ENCODE measurements around the gene IGSF3. TPM values are rescaled to one million over a fixed set of nuclear protein-coding genes. Genes with fewer than 3 reads are reported as not detected.

IGSF3 gene
- total and polyA plus RNA-seq, 10 of the 15 experiments (the other 5 are each of a cell fraction or from before 2014, with no cell fraction given), result 1.4 to 18.0 (median 9.6) TPM

GRCh38 chr1:116580446-116581322 is 86.8 kb downstream of the IGSF3 start (continued):
- no peak for TF ChIP-seq NKRF (conservative IDR thresholded peaks at IDR 0.05)
- TF ChIP-seq IRF3 (IDR thresholded peaks at IDR 0.05), result no peak
- no peak for TF ChIP-seq RFX5 (IDR thresholded peaks at IDR 0.05; ENCODE audit: low read depth, low read length)

- Histone ChIP-seq H3K9ac (ENCODE audit: control insufficient read depth, insufficient read depth, low read length) (no peak overlapping the region), H3K79me2 (ENCODE audit: control insufficient read depth, insufficient read depth, low read length) (no peaks in the 10 kb centered on the region), H2AFZ (ENCODE audit: control insufficient read depth, low read depth, low read length) (no peak overlapping the region), H3K27ac (ENCODE audit: control insufficient read depth, insufficient read depth) (no peak overlapping the region), H4K20me1 (ENCODE audit: control insufficient read depth, insufficient read depth) (no peaks in the 10 kb centered on the region), H3K27me3 (replicated peaks in 1 of 2; ENCODE audit: control insufficient read depth in 2 of 2, insufficient read depth in 2 of 2, low read length in 1 of 2) (no peaks in the 10 kb centered on the region), H3K9me3 (replicated peaks; ENCODE audit: control insufficient read depth, insufficient read depth, low read length) (no peaks in the 10 kb centered on the region), H3K4me1 (ENCODE audit: control insufficient read depth, insufficient read depth, low read length) (peaks cover 13% of the 10 kb centered on the region), H3K36me3 (ENCODE audit: control insufficient read depth in 2 of 2, insufficient read depth in 2 of 2, low read length in 1 of 2) (no peaks in the 10 kb centered on the region), H3K4me3 (no peak overlapping the region), H3K4me2 (ENCODE audit: control insufficient read depth, insufficient read depth) (no peak overlapping the region)
- FAIRE-seq, result no peak
- WGBS (ENCODE audit: insufficient coverage, insufficient replicate concordance, low lambda C conversion rate, missing lambda C conversion rate), result 71% methylated on average over 19 of the region's 21 CpGs
- intact Hi-C loops (cut with micrococcal nuclease; ENCODE audit: unreplicated experiment), result loop anchor here (10.0 kb wide), 1 partner anchor 355 kb away; no protein-coding TSS in a partner anchor
- CTCF ChIA-PET, result interaction anchor here (1.0 to 4.8 kb wide), 4 partner anchors 17 to 138 kb away, joined by 3 to 34 read pairs (median 16); no protein-coding TSS in a partner anchor
- DNase-seq (ENCODE audit: low read depth, low spot score), result no peak
- no TSS peak for BruUV-seq (replicated peaks)
- POLR2A ChIA-PET, result no interaction called here
- in situ Hi-C loops (cut with MboI), result loop anchor here (5.0 kb wide), 2 partner anchors 93 to 478 kb away; no protein-coding TSS in a partner anchor
- RAD21 ChIA-PET (ENCODE audit: unreplicated experiment), result interaction anchor here (2.2 kb wide), 1 partner anchor 93 kb away, joined by 8 read pairs; no protein-coding TSS in a partner anchor
- ATAC-seq, result no peak
- SMC1A ChIA-PET (ENCODE audit: uncharacterized antibody, unreplicated experiment), result interaction anchor here (0.6 to 4.7 kb wide), 2 partner anchors 93 to 481 kb away, joined by 3 to 23 read pairs; partner anchors contain the start of gene TTF2
- TF ChIP-seq ZBTB40 (IDR thresholded peaks at IDR 0.05; ENCODE audit: borderline replicate concordance), result no peak
- no peak for TF ChIP-seq MYC (IDR thresholded peaks at IDR 0.05; ENCODE audit: insufficient read depth, insufficient read length, insufficient replicate concordance, low read length, severe bottlenecking)
- TF ChIP-seq ZNF592 (IDR thresholded peaks at IDR 0.05), result no peak
- TF ChIP-seq BACH1 (IDR thresholded peaks at IDR 0.05; ENCODE audit: borderline replicate concordance), result no peak
These were observed 88.2 kb downstream of the IGSF3 start for GRCh38 chr1:116579259-116579875.
